Vagina (tissue), 2 donors: Measurements from ENCODE around the gene EFCAB13.

ENCODE experiments used
- POLR2AphosphoS5 ChIP-seq, 2 donors: sonication (generic); formaldehyde crosslinking; IDR thresholded peaks; one replicate each; pipeline ENCODE4 v1.9.0; 2017; ENCODE audit warnings: antibody characterized with exemption in 2 of 2, mild to moderate bottlenecking in 2 of 2, low read depth in 1 of 2; ENCODE audit not compliant: insufficient read depth in 1 of 2
- TF ChIP-seq, protein P1 (sequence below), 3 experiments: fragments of 450-650 bp in 2 of 3; fragments of 200-600 bp in 1 of 3; sonication (generic) in 1 of 3; IDR thresholded peaks; one replicate each; pipeline ENCODE4 v1.5.1; 2017 to 2019; ENCODE audit warnings: antibody characterized with exemption in 3 of 3, mild to moderate bottlenecking in 2 of 3, moderate library complexity in 2 of 3

DNA sequence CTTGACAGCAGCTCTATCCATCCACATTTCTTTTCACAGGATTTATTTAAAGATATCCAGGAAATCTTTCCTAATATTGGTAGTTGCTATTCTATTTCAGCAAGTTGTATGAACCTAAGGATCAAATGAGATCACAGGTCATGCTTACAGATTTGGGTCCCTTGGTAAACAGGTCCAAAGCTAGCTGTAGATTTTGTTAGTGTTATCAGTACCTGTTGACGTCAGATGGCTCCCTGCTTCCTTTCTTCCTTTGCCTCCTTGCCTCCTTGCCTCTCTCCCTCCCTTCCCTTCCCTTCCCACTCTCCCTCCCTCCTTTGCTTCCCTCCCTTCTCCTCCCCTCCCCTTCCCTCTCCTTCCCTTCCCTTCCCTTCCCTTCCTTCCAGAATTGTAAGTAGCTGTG lies 76.6 kb downstream of the EFCAB13 start:
- TF ChIP-seq, protein P1, sequence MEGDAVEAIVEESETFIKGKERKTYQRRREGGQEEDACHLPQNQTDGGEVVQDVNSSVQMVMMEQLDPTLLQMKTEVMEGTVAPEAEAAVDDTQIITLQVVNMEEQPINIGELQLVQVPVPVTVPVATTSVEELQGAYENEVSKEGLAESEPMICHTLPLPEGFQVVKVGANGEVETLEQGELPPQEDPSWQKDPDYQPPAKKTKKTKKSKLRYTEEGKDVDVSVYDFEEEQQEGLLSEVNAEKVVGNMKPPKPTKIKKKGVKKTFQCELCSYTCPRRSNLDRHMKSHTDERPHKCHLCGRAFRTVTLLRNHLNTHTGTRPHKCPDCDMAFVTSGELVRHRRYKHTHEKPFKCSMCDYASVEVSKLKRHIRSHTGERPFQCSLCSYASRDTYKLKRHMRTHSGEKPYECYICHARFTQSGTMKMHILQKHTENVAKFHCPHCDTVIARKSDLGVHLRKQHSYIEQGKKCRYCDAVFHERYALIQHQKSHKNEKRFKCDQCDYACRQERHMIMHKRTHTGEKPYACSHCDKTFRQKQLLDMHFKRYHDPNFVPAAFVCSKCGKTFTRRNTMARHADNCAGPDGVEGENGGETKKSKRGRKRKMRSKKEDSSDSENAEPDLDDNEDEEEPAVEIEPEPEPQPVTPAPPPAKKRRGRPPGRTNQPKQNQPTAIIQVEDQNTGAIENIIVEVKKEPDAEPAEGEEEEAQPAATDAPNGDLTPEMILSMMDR (IDR thresholded peaks at IDR 0.05) = no peak
- no peak for TF ChIP-seq POLR2AphosphoS5 (IDR thresholded peaks at IDR 0.05; ENCODE audit: insufficient read depth in 1 of 2, low read depth in 1 of 2)
